Activated T-helper 1 cell treated with Interleukin-2 at 50 U/mL for 16 hours (primary cell): Measurements from ENCODE around the gene RAX2.

ENCODE experiments used
- DNase-seq: peaks from one replicate; pipeline ENCODE4 v3.0.0-alpha.2; 2020; ENCODE audit warnings: low read depth

The RAX2 gene

GRCh38 chr19:3725640-3726310 lies 46.3 kb downstream of the RAX2 start:
- no peak for DNase-seq

- DNase-seq = no peak
These were observed 46.9 kb downstream of the RAX2 start for GRCh38 chr19:3725121-3725520.

GRCh38 chr19:3723883-3724282 lies 48.1 kb downstream of the RAX2 start:
- DNase-seq = no peak

- no peak for DNase-seq
These were observed 48.9 kb downstream of the RAX2 start for GRCh38 chr19:3723110-3723488.

- DNase-seq = no peak
These were observed 49.5 kb downstream of the RAX2 start for GRCh38 chr19:3722443-3723109.

GRCh38 chr19:3721887-3722442 lies 50.1 kb downstream of the RAX2 start:
- DNase-seq = no peak

GRCh38 chr19:3721131-3721886 lies 50.7 kb downstream of the RAX2 start:
- DNase-seq = peak; percentile 81

GRCh38 chr19:3720349-3720917 lies 51.6 kb downstream of the RAX2 start:
- no peak for DNase-seq

GRCh38 chr19:3719868-3720267 lies 52.2 kb downstream of the RAX2 start:
- no peak for DNase-seq
